ENCODE measurements around the gene CACNA1D.

The CACNA1D gene

GRCh38 chr3:53495520-53496391 is 1.3 kb downstream of the CACNA1D start:
- peak; percentile 17 for DNase-seq

- no peak for DNase-seq
These were observed 1.9 kb downstream of the CACNA1D start for GRCh38 chr3:53496392-53496670.

- DNase-seq, result no peak
These were observed 2.6 kb downstream of the CACNA1D start for GRCh38 chr3:53496984-53497383.

- no peak for DNase-seq
These were observed 4.6 kb downstream of the CACNA1D start for GRCh38 chr3:53498806-53499641.

GRCh38 chr3:53500165-53500777 is 5.9 kb downstream of the CACNA1D start:
- no peak for DNase-seq

- no peak for DNase-seq
These were observed 6.8 kb downstream of the CACNA1D start for GRCh38 chr3:53501178-53501577.

- no peak for DNase-seq
These were observed 8.3 kb downstream of the CACNA1D start for GRCh38 chr3:53502737-53503136.

- DNase-seq, result no peak
These were observed 8.8 kb downstream of the CACNA1D start for GRCh38 chr3:53503195-53503594.

- DNase-seq, result peak; percentile 59
These were observed 11.8 kb downstream of the CACNA1D start for GRCh38 chr3:53506110-53506762.

GRCh38 chr3:53506763-53507145 is 12.3 kb downstream of the CACNA1D start:
- DNase-seq, result no peak

GRCh38 chr3:53509494-53509893 is 15.1 kb downstream of the CACNA1D start:
- no peak for DNase-seq

- no peak for DNase-seq
These were observed 16.1 kb downstream of the CACNA1D start for GRCh38 chr3:53510508-53510907.

- DNase-seq, result no peak
These were observed 16.8 kb downstream of the CACNA1D start for GRCh38 chr3:53511246-53511645.

- DNase-seq, result peak; percentile 7
These were observed 19.3 kb downstream of the CACNA1D start for GRCh38 chr3:53513556-53514190.

GRCh38 chr3:53516339-53516738 is 21.9 kb downstream of the CACNA1D start:
- no peak for DNase-seq

GRCh38 chr3:53518495-53518981 is 24.1 kb downstream of the CACNA1D start:
- peak; percentile 3 for DNase-seq

- no peak for DNase-seq
These were observed 24.8 kb downstream of the CACNA1D start for GRCh38 chr3:53519065-53519709.

GRCh38 chr3:53523346-53523745 is 28.9 kb downstream of the CACNA1D start:
- DNase-seq, result no peak

GRCh38 chr3:53524566-53524965 is 30.2 kb downstream of the CACNA1D start:
- no peak for DNase-seq

GRCh38 chr3:53525765-53526703 is 31.6 kb downstream of the CACNA1D start:
- DNase-seq, result no peak

GRCh38 chr3:53526704-53527055 is 32.3 kb downstream of the CACNA1D start:
- DNase-seq, result no peak
